Measurements from ENCODE around the gene PAM16. TPM values are rescaled to one million over a fixed set of nuclear protein-coding genes. Genes with fewer than 3 reads are reported as not detected.
A peak's percentile ranks its signal among the peaks of the same experiment; 100 is the strongest.

The PAM16 gene
- total and polyA plus RNA-seq, 2 of the 8 experiments (the other 6 are each of a cell fraction or from before 2014, with no cell fraction given) = 78.3 to 198 TPM

GRCh38 chr16:4319454-4320421, 31.4 kb downstream of the PAM16 start:
- Histone ChIP-seq H3K36me3 (ENCODE audit: control insufficient read depth in 2 of 4, insufficient read depth in 4 of 4, low read length in 3 of 4) (no peaks in the 10 kb centered on the region), H3K79me1 (ENCODE audit: low read depth, low read length) (peaks cover 13% of the 10 kb centered on the region), H2AFZ (ENCODE audit: low read length) (no peak overlapping the region), H3K4me2 (ENCODE audit: insufficient read depth in 1 of 2, low read depth in 2 of 2, low read length in 2 of 2) (no peak overlapping the region), H3K27me3 (replicated peaks in 1 of 4; ENCODE audit: control insufficient read depth in 3 of 4, extremely low read depth in 1 of 4, insufficient read depth in 3 of 4, low read length in 3 of 4) (peaks cover 0 to 4% (median 3%) of the 10 kb centered on the region in 4 experiments; a peak in 5 of 7 replicates), H3K23ac (ENCODE audit: insufficient read length) (no peak overlapping the region), H3K4me3 (ENCODE audit: extremely low read depth in 1 of 4, insufficient read depth in 2 of 4, low read depth in 3 of 4, low read length in 4 of 4) (no peak overlapping the region), H2AK5ac (ENCODE audit: low read depth, low read length) (peak overlapping the region; percentile 60; the same call in 1 of the 2 replicates), H3K9me3 (ENCODE audit: insufficient read depth in 2 of 2, low read depth in 1 of 2, low read length in 1 of 2) (no peaks in the 10 kb centered on the region), H3K27ac (ENCODE audit: low read depth, low read length) (no peak overlapping the region), H3K9ac (replicated peaks in 1 of 4; ENCODE audit: extremely low read depth in 1 of 4, low read depth in 3 of 4, low read length in 3 of 4) (no peak overlapping the region), H2BK20ac (ENCODE audit: low read length) (no peak overlapping the region), H4K20me1 (replicated peaks in 1 of 2; ENCODE audit: control insufficient read depth in 1 of 2, insufficient read depth in 2 of 2, low read length in 2 of 2) (peaks cover 20 to 28% of the 10 kb centered on the region in 2 experiments), H3K14ac (ENCODE audit: insufficient read length) (no peak overlapping the region), H2BK120ac (replicated peaks; ENCODE audit: low read depth, low read length) (no peak overlapping the region), H3K79me2 (ENCODE audit: control insufficient read depth in 1 of 2, insufficient read depth in 2 of 2, low read length in 2 of 2) (peaks cover 0 to 74% of the 10 kb centered on the region in 2 experiments; a peak in 3 of 4 replicates), H3K4ac (replicated peaks; ENCODE audit: insufficient read length, low read depth, low read length) (no peak overlapping the region), H4K5ac (ENCODE audit: insufficient read length, low read depth, low read length) (no peak overlapping the region), H4K8ac (ENCODE audit: extremely low read depth, insufficient read depth, low read length) (peak overlapping the region; percentile 15; the same call in 1 of the 2 replicates), H3K18ac (ENCODE audit: extremely low read depth, low read length) (0 out of 2 replicates have a peak overlapping the region, but pooled peaks have one; percentile 48), H3K23me2 (ENCODE audit: low read depth, low read length) (peaks cover 10% of the 10 kb centered on the region; the same call in 1 of the 2 replicates), H2BK15ac (ENCODE audit: low read length) (no peak overlapping the region), H2BK12ac (ENCODE audit: low read depth, low read length) (no peak overlapping the region), H3K4me1 (replicated peaks in 1 of 4; ENCODE audit: control insufficient read depth in 3 of 4, insufficient read depth in 4 of 4, low read length in 3 of 4) (peaks cover 0 to 53% (median 44%) of the 10 kb centered on the region in 4 experiments; a peak in 6 of 7 replicates), H2BK5ac (ENCODE audit: low read depth, low read length) (peak overlapping the region; percentile 40; the same call in 1 of the 2 replicates), H4K91ac (replicated peaks; ENCODE audit: insufficient read length, low read length) (peak overlapping the region; percentile 46), H3K56ac (replicated peaks; ENCODE audit: insufficient read length, low read depth, low read length) (no peak overlapping the region)
- ChIA-PET CTCF (ENCODE audit: partially characterized antibody) (interaction anchor here (0.8 to 16.7 kb wide), 5 partner anchors 7 to 40 kb away, joined by 3 to 300 read pairs (median 27); no protein-coding TSS in a partner anchor), POLR2A (ENCODE audit: partially characterized antibody) (interaction anchor here (1.0 to 1.8 kb wide), 4 partner anchors 10 to 54 kb away, joined by 3 to 5 read pairs (median 3); no protein-coding TSS in a partner anchor)
- FAIRE-seq (no peak), DNase-seq (ENCODE audit: low read depth in 1 of 2, low spot score in 2 of 2) (no peak)
- 93% methylated on average over 25 of the region's 37 CpGs; no CpG with 5 or more reads in 1 of the 2 experiments for WGBS, 2 experiments (ENCODE audit: extremely low coverage in 1 of 2, insufficient coverage in 1 of 2, insufficient read length in 1 of 2, insufficient replicate concordance in 2 of 2, low coverage in 1 of 2, low lambda C conversion rate in 2 of 2, missing lambda C conversion rate in 1 of 2)
- TF ChIP-seq ATF3 (IDR thresholded peaks at IDR 0.05; ENCODE audit: insufficient read depth, low read depth, low read length) (no peak), SIRT6 (IDR thresholded peaks at IDR 0.05; ENCODE audit: low read length) (no peak), CEBPB (IDR thresholded peaks at IDR 0.05; ENCODE audit: low read depth, low read length) (no peak), JUND (IDR thresholded peaks at IDR 0.05; ENCODE audit: low read length) (no peak), ASH2L (IDR thresholded peaks at IDR 0.05; ENCODE audit: low read length) (no peak), RXRA (IDR thresholded peaks at IDR 0.05; ENCODE audit: insufficient read depth, low read depth, low read length) (no peak), TCF12 (IDR thresholded peaks at IDR 0.05; ENCODE audit: low read depth, low read length) (no peak), PHF8 (conservative IDR thresholded peaks at IDR 0.05; ENCODE audit: low read depth, low read length) (no peak)
- TF ChIP-seq, protein P1, sequence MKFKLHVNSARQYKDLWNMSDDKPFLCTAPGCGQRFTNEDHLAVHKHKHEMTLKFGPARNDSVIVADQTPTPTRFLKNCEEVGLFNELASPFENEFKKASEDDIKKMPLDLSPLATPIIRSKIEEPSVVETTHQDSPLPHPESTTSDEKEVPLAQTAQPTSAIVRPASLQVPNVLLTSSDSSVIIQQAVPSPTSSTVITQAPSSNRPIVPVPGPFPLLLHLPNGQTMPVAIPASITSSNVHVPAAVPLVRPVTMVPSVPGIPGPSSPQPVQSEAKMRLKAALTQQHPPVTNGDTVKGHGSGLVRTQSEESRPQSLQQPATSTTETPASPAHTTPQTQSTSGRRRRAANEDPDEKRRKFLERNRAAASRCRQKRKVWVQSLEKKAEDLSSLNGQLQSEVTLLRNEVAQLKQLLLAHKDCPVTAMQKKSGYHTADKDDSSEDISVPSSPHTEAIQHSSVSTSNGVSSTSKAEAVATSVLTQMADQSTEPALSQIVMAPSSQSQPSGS (IDR thresholded peaks at IDR 0.05; ENCODE audit: low read length) = no peak
